ENCODE results near the gene B4GALT2. TPM values are rescaled to one million over a fixed set of nuclear protein-coding genes. Genes with fewer than 3 reads are reported as not detected.

The B4GALT2 gene
- total and polyA plus RNA-seq, 2 donors (not counting 1 experiment from before 2014, with no cell fraction given): 4.6 to 6.5 TPM

- no peak overlapping the region for H3K9ac ChIP-seq (ENCODE audit: low read length)
- no peaks in the 10 kb centered on the region for H4K20me1 ChIP-seq (ENCODE audit: control insufficient read depth, insufficient read depth, low read length, poor library complexity, severe bottlenecking)
- Mint-ChIP-seq H3K27ac (no peak overlapping the region), H3K4me3 (no peak overlapping the region), H3K4me1 (peaks cover 15% of the 10 kb centered on the region), H3K9me3 (ENCODE audit: insufficient read depth) (no peaks in the 10 kb centered on the region), H3K27me3 (no peaks in the 10 kb centered on the region)
- H3K4me2 ChIP-seq (replicated peaks; ENCODE audit: low read depth, low read length, poor library complexity, severe bottlenecking): no peak overlapping the region
- no peak for DNase-seq
- intact Hi-C loops (cut with micrococcal nuclease): no loop called here
- TF ChIP-seq EZH2 (IDR thresholded peaks at IDR 0.05; ENCODE audit: borderline replicate concordance, insufficient read depth, low read depth, low read length, poor library complexity, severe bottlenecking): no peak
- TF ChIP-seq CTCF (IDR thresholded peaks at IDR 0.05): no peak
- CTCF ChIA-PET: no interaction called here
- H3K9me3 ChIP-seq (ENCODE audit: control extremely low read depth in 1 of 3, control insufficient read depth in 2 of 3, insufficient read depth in 1 of 3, low read length in 2 of 3): no peaks in the 10 kb centered on the region
- POLR2A ChIA-PET: no interaction called here
- no peaks in the 10 kb centered on the region for H3K79me2 ChIP-seq (ENCODE audit: control insufficient read depth, insufficient read depth, low read length)
- no peak overlapping the region for H2AFZ ChIP-seq (ENCODE audit: insufficient read depth, low read depth, low read length, poor library complexity, severe bottlenecking)
- WGBS (ENCODE audit: insufficient coverage): 98% methylated on average over 16 of the region's 16 CpGs
- peaks cover 10 to 21% of the 10 kb centered on the region in 2 donors for H3K4me1 ChIP-seq (ENCODE audit: control insufficient read depth in 2 of 2, insufficient read depth in 2 of 2, low read length in 2 of 2)
- H3K27me3 ChIP-seq (replicated peaks in 1 of 4; ENCODE audit: control extremely low read depth in 1 of 4, control insufficient read depth in 3 of 4, insufficient read depth in 4 of 4, low read length in 3 of 4): no peaks in the 10 kb centered on the region
- H3K4me3 ChIP-seq (ENCODE audit: control extremely low read depth in 1 of 5, extremely low read depth in 1 of 5, insufficient read depth in 1 of 5, low read depth in 2 of 5, low read length in 4 of 5): no peak overlapping the region
- no peaks in the 10 kb centered on the region for H3K36me3 ChIP-seq (replicated peaks in 1 of 2; ENCODE audit: control extremely low read depth in 1 of 2, control insufficient read depth in 1 of 2, extremely low read depth in 1 of 2, insufficient read depth in 2 of 2, low read length in 1 of 2)
- H3K27ac ChIP-seq (ENCODE audit: low read length in 2 of 2): no peak overlapping the region
- no peak for ATAC-seq (ENCODE audit: low read depth)
Measured at GRCh38 chr1:43984855-43985254, 5.8 kb downstream of the B4GALT2 start.

- TF ChIP-seq EZH2 (IDR thresholded peaks at IDR 0.05; ENCODE audit: borderline replicate concordance, insufficient read depth, low read depth, low read length, poor library complexity, severe bottlenecking) (no peak), CTCF (IDR thresholded peaks at IDR 0.05) (no peak)
- H3K27ac Mint-ChIP-seq: no peak overlapping the region
- no peak overlapping the region for H3K4me3 Mint-ChIP-seq
- Histone ChIP-seq H3K4me2 (replicated peaks; ENCODE audit: low read depth, low read length, poor library complexity, severe bottlenecking) (no peak overlapping the region), H3K27me3 (replicated peaks in 1 of 4; ENCODE audit: control extremely low read depth in 1 of 4, control insufficient read depth in 3 of 4, insufficient read depth in 4 of 4, low read length in 3 of 4) (no peaks in the 10 kb centered on the region), H3K4me1 (ENCODE audit: control insufficient read depth in 2 of 2, insufficient read depth in 2 of 2, low read length in 2 of 2) (peaks cover 0 to 14% of the 10 kb centered on the region in 2 donors), H4K20me1 (ENCODE audit: control insufficient read depth, insufficient read depth, low read length, poor library complexity, severe bottlenecking) (no peaks in the 10 kb centered on the region), H3K4me3 (ENCODE audit: control extremely low read depth in 1 of 5, extremely low read depth in 1 of 5, insufficient read depth in 1 of 5, low read depth in 2 of 5, low read length in 4 of 5) (no peak overlapping the region), H3K9me3 (ENCODE audit: control extremely low read depth in 1 of 3, control insufficient read depth in 2 of 3, insufficient read depth in 1 of 3, low read length in 2 of 3) (no peaks in the 10 kb centered on the region), H3K36me3 (replicated peaks in 1 of 2; ENCODE audit: control extremely low read depth in 1 of 2, control insufficient read depth in 1 of 2, extremely low read depth in 1 of 2, insufficient read depth in 2 of 2, low read length in 1 of 2) (no peaks in the 10 kb centered on the region), H3K27ac (ENCODE audit: low read length in 2 of 2) (no peak overlapping the region), H2AFZ (ENCODE audit: insufficient read depth, low read depth, low read length, poor library complexity, severe bottlenecking) (no peak overlapping the region), H3K9ac (ENCODE audit: low read length) (no peak overlapping the region), H3K79me2 (ENCODE audit: control insufficient read depth, insufficient read depth, low read length) (no peaks in the 10 kb centered on the region)
- ATAC-seq (ENCODE audit: low read depth) (no peak), DNase-seq (no peak)
- H3K27me3 Mint-ChIP-seq: no peaks in the 10 kb centered on the region
- H3K4me1 Mint-ChIP-seq: peaks cover 7% of the 10 kb centered on the region
- 86% methylated on average over 4 of the region's 4 CpGs for WGBS (ENCODE audit: insufficient coverage)
- POLR2A ChIA-PET: no interaction called here
- H3K9me3 Mint-ChIP-seq (ENCODE audit: insufficient read depth): no peaks in the 10 kb centered on the region
- intact Hi-C loops (cut with micrococcal nuclease): no loop called here
- CTCF ChIA-PET: no interaction called here
Measured at GRCh38 chr1:43985984-43986595, 7.1 kb downstream of the B4GALT2 start.
